ENCODE measurements around the gene PRDM15. TPM values are rescaled to one million over a fixed set of nuclear protein-coding genes. Genes with fewer than 3 reads are reported as not detected.

The PRDM15 gene
- total and polyA plus RNA-seq, 5 donors: 2.1 to 6.0 (median 4.0) TPM

DNA sequence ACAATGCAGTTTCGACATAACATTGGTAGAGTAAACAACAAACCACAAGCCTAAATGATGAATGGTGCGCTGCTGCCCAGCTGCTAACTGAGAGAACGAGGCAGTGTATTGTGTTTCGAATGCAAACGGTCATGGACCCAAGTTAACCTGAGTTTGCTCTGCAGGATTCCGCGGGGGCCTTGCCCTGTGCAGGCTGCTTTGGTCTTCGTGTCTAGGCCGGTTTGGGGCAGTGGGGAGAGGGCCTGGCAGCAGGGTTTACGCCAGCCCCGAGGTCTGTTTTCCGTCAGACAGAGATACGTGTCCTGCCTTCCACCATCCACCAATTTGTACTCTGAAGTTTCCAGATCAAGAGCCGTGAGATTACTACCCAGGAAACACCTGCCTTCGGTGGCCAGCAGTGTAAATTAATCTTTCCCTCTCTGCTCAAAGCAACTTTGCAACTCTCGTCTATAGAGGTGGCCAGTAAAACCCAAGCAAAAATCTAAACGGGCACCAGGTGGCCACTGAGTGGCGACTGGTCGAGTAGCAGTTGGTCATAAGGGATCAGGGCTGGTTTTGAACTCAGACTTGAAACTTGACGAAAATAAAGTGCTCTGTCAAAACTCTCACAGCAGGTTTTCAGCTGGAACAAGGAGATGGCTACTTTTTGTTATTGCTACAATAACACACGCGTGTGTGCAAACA, 6.3 kb upstream of the PRDM15 start:
- ATAC-seq: no peak
- 62% methylated on average over 22 of the region's 22 CpGs for WGBS

GRCh38 chr21:41884501-41885030, 5.4 kb upstream of the PRDM15 start:
- ATAC-seq (no peak), DNase-seq (no peak)
- H3K27me3 ChIP-seq (ENCODE audit: control insufficient read depth, insufficient read depth): no peaks in the 10 kb centered on the region
- 85% methylated on average over 19 of the region's 19 CpGs for WGBS
- H3K27ac ChIP-seq (ENCODE audit: low read length): no peak overlapping the region
- H3K9me3 ChIP-seq (ENCODE audit: control insufficient read depth, low read length): no peaks in the 10 kb centered on the region
- intact Hi-C loops (cut with DNase I): no loop called here
- no peaks in the 10 kb centered on the region for H3K4me1 ChIP-seq (ENCODE audit: control insufficient read depth, insufficient read depth, low read length)
- H3K4me3 ChIP-seq (ENCODE audit: low read length): no peak overlapping the region

More for the DNA sequence above, 6.3 kb upstream of the PRDM15 start:
- Histone ChIP-seq H3K9me3 (ENCODE audit: control insufficient read depth, low read length) (no peaks in the 10 kb centered on the region), H3K4me1 (ENCODE audit: control insufficient read depth, insufficient read depth, low read length) (no peaks in the 10 kb centered on the region), H3K27me3 (ENCODE audit: control insufficient read depth, insufficient read depth) (no peaks in the 10 kb centered on the region), H3K27ac (ENCODE audit: low read length) (no peak overlapping the region), H3K4me3 (ENCODE audit: low read length) (no peak overlapping the region)
- DNase-seq: no peak
- intact Hi-C loops (cut with DNase I): no loop called here

DNA sequence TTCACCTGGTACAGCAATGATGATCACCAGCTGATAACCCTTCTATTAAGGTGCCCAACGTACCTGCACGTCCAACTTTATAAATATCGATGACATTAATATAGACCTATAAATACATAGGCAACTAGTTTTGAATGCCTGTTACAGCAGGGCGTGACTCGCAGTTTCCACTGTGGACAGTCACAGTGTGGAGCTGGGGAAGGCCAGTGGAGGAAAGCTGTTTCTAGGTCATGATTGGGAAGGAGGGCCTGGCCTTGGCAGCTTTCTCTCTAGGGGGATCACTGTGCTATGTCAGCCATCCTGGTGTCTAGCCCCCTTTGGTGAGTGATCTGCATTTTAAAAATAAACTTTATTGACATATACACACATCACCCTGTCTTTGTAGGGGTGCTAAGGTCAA, 4.4 kb upstream of the PRDM15 start:
- no peak overlapping the region for H3K27ac ChIP-seq (ENCODE audit: low read length)
- intact Hi-C loops (cut with DNase I): no loop called here
- ATAC-seq (no peak), DNase-seq (no peak)
- H3K4me1 ChIP-seq (ENCODE audit: control insufficient read depth, insufficient read depth, low read length): no peaks in the 10 kb centered on the region
- no peaks in the 10 kb centered on the region for H3K9me3 ChIP-seq (ENCODE audit: control insufficient read depth, low read length)
- H3K27me3 ChIP-seq (ENCODE audit: control insufficient read depth, insufficient read depth): no peaks in the 10 kb centered on the region
- WGBS: 92% methylated on average over 5 of the region's 5 CpGs
- H3K4me3 ChIP-seq (ENCODE audit: low read length): no peak overlapping the region

- Histone ChIP-seq H3K4me1 (ENCODE audit: control insufficient read depth, insufficient read depth, low read length) (no peaks in the 10 kb centered on the region), H3K27me3 (ENCODE audit: control insufficient read depth, insufficient read depth) (no peaks in the 10 kb centered on the region), H3K4me3 (ENCODE audit: low read length) (no peak overlapping the region), H3K27ac (ENCODE audit: low read length) (no peak overlapping the region), H3K9me3 (ENCODE audit: control insufficient read depth, low read length) (no peaks in the 10 kb centered on the region)
- WGBS: 94% methylated on average over 6 of the region's 6 CpGs
- DNase-seq (no peak), ATAC-seq (no peak)
- intact Hi-C loops (cut with DNase I): no loop called here
Observed at GRCh38 chr21:41881051-41881450, 1.9 kb upstream of the PRDM15 start.

DNA sequence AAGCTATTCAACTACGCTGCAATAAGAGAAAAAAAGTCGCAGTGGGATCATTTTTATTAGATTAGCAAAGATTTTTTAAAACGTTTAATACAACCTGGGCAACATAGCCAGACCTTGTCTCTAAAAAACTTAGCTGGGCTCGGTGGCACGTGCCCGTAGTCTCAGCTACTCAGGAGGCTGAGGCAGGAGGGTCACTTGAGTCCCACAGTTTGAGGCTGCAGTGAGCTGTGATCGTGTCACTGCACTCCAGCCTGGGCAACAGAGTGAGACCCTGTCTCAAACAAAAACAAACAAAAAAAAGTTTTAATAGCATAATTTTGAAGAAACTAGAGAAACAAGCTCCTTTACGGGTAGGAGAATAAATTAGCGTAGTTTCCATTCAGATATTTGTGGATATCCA, 1.0 kb upstream of the PRDM15 start:
- H3K4me1 ChIP-seq (ENCODE audit: control insufficient read depth, insufficient read depth, low read length): no peaks in the 10 kb centered on the region
- H3K27ac ChIP-seq (ENCODE audit: low read length): no peak overlapping the region
- 88% methylated on average over 9 of the region's 9 CpGs for WGBS

DNA sequence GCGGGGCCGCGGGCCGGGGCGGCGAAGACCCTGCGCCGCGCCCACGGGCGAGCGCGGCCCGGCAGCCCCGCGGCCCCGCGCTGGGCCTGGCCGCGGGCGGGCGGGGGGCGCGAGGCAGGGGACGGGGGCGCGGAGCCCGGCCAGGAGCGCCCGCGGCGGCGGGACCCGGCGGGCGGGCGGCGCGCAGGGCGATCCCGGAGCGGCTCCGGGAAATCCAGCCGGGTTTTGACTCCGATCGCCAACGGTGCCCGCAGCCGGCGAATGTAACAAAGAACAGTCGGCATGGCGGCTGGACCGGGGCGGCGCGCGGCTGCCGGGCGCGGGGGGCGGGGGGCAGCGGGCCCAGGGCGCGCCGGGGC, 334 bp downstream of the PRDM15 start:
- DNase-seq (peak; percentile 87 to 93 (median 92)), ATAC-seq (peak; percentile 43 to 46)
- no peaks in the 10 kb centered on the region for H3K4me1 ChIP-seq (ENCODE audit: control insufficient read depth, insufficient read depth, low read length)
- no peak overlapping the region for H3K27ac ChIP-seq (ENCODE audit: low read length)
- peak overlapping the region; percentile 100 for H3K4me3 ChIP-seq (ENCODE audit: low read length)
- intact Hi-C loops (cut with DNase I): loop anchor here in 2 of 4 donors (10.0 kb wide), 2 partner anchors 64 to 126 kb away; no protein-coding TSS in a partner anchor
- H3K27me3 ChIP-seq (ENCODE audit: control insufficient read depth, insufficient read depth): no peaks in the 10 kb centered on the region
- no peaks in the 10 kb centered on the region for H3K9me3 ChIP-seq (ENCODE audit: control insufficient read depth, low read length)
- WGBS: 1% methylated on average over 65 of the region's 65 CpGs

More for the DNA sequence above, 1.0 kb upstream of the PRDM15 start:
- Histone ChIP-seq H3K9me3 (ENCODE audit: control insufficient read depth, low read length) (no peaks in the 10 kb centered on the region), H3K4me3 (ENCODE audit: low read length) (no peak overlapping the region), H3K27me3 (ENCODE audit: control insufficient read depth, insufficient read depth) (no peaks in the 10 kb centered on the region)
- intact Hi-C loops (cut with DNase I): no loop called here
- no peak for ATAC-seq
- DNase-seq: no peak

DNA sequence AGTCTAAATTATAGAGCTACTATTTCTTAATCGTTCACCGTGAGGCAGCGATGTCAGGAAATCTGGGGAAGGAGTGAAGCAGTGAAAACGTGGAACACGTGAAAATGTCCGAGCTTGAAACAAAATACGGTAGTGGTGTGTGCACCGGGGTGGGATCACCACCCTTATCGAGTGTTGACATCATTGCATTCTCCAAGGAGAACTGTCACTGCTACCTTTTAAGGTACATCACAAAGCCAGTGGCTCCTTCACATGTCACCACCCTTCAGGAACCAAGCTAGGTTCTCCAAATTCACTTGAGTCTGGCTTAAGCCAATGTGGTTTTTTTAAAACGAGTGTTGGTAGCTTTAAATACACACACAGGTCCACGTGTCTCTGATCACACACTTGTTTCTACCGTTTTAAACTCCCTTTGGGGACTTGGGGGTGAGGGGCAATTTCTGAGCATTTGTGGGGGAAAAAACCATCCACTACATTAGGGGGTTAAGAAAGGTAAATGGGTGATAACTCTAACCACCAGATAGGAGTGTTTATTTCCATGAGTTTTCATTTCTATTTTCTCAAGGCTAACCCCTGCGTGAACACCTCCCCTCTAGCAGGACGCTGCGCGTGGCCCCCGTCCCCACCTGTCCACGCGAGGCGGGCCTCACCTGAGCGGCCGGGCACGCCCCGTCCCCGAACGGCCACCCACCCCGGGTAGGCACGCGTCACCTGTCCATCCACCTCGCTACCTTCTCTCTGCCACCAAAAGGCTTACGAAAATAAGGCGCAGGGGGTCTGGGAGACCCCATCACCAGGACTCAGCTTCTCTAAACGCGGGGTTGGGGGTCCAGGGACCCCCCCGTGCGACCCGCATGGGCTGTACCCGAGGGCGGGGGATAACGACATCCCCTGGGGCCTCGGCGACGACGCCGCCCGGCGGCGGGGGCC, 978 bp downstream of the PRDM15 start:
- H3K9me3 ChIP-seq (ENCODE audit: control insufficient read depth, low read length): no peaks in the 10 kb centered on the region
- no peaks in the 10 kb centered on the region for H3K4me1 ChIP-seq (ENCODE audit: control insufficient read depth, insufficient read depth, low read length)
- DNase-seq: no peak
- under 1% methylated on average over 48 of the region's 48 CpGs for WGBS
- H3K27me3 ChIP-seq (ENCODE audit: control insufficient read depth, insufficient read depth): no peaks in the 10 kb centered on the region
- intact Hi-C loops (cut with DNase I): loop anchor here in 2 of 4 donors (10.0 kb wide), 2 partner anchors 63 to 127 kb away; no protein-coding TSS in a partner anchor
- peak overlapping the region; percentile 100 for H3K4me3 ChIP-seq (ENCODE audit: low read length)
- peak overlapping the region; percentile 23 for H3K27ac ChIP-seq (ENCODE audit: low read length)
- peak; percentile 17 to 29 for ATAC-seq

DNA sequence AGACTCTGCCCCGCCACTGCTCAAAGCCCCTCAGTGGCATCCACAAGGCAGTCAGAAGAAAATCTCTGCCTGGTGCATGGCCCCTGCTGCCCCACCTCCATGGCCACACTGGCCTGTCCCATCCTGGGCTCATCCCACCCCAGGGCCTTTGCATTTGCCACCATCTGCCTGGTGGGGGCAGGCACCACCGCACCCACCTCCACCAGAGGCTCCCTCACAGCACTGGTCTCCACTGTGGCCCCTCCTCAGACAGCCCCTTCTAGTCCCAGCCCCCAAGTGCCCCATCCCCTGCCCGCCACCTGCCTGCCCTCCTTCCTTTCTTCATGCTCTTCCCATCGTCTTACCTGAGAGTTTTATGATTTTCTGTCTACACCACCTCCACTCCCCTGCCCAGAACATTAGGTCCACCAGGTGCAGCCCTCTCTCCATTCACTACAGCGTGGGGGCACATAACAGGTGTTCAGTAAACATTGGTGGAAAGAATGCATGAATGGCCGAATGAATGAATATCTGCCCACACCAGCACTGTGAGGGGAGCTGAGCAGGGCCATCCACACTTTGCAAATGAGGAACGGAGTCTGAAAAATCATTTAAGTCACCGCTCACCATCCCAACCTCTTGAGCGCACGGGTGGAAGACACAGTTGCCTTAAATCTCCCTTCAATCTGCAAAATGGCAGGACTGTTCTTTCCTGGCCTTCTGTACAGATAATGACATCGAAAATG, 2.1 kb downstream of the PRDM15 start:
- WGBS: 87% methylated on average over 11 of the region's 11 CpGs
- H3K27ac ChIP-seq (ENCODE audit: low read length): no peak overlapping the region

GRCh38 chr21:41876396-41876795, 2.7 kb downstream of the PRDM15 start:
- intact Hi-C loops (cut with DNase I): loop anchor here in 2 of 4 donors (10.0 kb wide), 2 partner anchors 62 to 128 kb away; no protein-coding TSS in a partner anchor
- no peak for DNase-seq
- Histone ChIP-seq H3K27me3 (ENCODE audit: control insufficient read depth, insufficient read depth) (no peaks in the 10 kb centered on the region), H3K9me3 (ENCODE audit: control insufficient read depth, low read length) (no peaks in the 10 kb centered on the region), H3K27ac (ENCODE audit: low read length) (no peak overlapping the region), H3K4me1 (ENCODE audit: control insufficient read depth, insufficient read depth, low read length) (no peaks in the 10 kb centered on the region), H3K4me3 (ENCODE audit: low read length) (no peak overlapping the region)
- ATAC-seq: no peak
- 95% methylated on average over 8 of the region's 8 CpGs for WGBS

More for the DNA sequence above, 2.1 kb downstream of the PRDM15 start:
- no peaks in the 10 kb centered on the region for H3K4me1 ChIP-seq (ENCODE audit: control insufficient read depth, insufficient read depth, low read length)
- intact Hi-C loops (cut with DNase I): loop anchor here in 2 of 4 donors (10.0 kb wide), 2 partner anchors 62 to 128 kb away; no protein-coding TSS in a partner anchor
- ATAC-seq: no peak
- DNase-seq: no peak
- no peaks in the 10 kb centered on the region for H3K27me3 ChIP-seq (ENCODE audit: control insufficient read depth, insufficient read depth)
- H3K9me3 ChIP-seq (ENCODE audit: control insufficient read depth, low read length): no peaks in the 10 kb centered on the region
- H3K4me3 ChIP-seq (ENCODE audit: low read length): no peak overlapping the region

GRCh38 chr21:41875086-41875485, 4.1 kb downstream of the PRDM15 start:
- intact Hi-C loops (cut with DNase I): loop anchor here in 2 of 4 donors (10.0 kb wide), 2 partner anchors 60 to 130 kb away; no protein-coding TSS in a partner anchor
- Histone ChIP-seq H3K27ac (ENCODE audit: low read length) (no peak overlapping the region), H3K4me3 (ENCODE audit: low read length) (no peak overlapping the region), H3K4me1 (ENCODE audit: control insufficient read depth, insufficient read depth, low read length) (no peaks in the 10 kb centered on the region), H3K9me3 (ENCODE audit: control insufficient read depth, low read length) (no peaks in the 10 kb centered on the region), H3K27me3 (ENCODE audit: control insufficient read depth, insufficient read depth) (no peaks in the 10 kb centered on the region)
- WGBS: 95% methylated on average over 8 of the region's 8 CpGs
- ATAC-seq (no peak), DNase-seq (peak in 1 of 3 donors; percentile 18)
